Astrocyte of the hippocampus (primary cell): ENCODE measurements around the gene IFT80.

Experiments
- DNase-seq: peaks from one replicate; pipeline ENCODE4 v3.0.0; 2011; ENCODE audit warnings: low read depth, low spot score

The IFT80 gene

DNA sequence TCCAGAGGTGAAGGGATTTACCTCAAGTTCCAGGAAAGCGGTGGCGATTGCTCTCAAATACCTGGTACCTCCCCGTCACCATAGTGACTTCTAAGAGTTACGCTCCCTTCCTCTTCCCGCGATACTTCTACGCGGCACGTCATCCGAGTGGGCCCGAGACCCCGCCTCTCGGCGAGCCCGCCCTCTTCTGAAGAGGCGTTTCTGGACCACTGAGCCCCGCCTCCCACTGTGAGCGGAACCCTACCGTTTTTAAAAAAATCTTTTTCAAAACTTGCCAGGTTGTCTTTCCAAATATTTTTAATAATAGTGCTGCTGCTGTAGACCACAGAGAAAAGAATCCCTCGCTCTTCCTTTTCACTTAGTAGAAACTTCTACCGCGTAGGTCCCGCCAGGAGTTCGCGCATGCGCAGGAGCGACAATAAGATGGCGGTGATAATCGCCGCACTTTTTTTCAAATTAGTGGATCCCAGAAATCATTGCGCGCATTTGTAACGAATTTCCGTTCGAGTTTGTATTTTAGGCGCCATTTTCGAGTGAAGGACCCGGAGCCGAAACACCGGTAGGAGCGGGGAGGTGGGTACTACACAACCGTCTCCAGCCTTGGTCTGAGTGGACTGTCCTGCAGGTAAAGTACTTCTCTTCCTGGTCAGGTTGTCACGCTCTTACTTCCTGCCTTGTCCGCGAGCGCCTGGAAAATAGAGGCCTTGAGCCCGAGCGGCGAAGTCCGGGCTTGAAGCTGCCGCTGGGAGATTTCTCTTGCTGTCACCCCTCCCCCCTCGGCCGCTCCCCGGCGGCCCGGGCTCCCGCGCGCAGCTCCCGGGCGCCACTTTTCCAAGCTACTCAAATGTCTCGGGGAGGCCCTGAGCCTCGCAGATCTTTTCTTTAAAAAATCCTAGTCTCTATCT lies at the start of gene IFT80, which contains the start of gene SMC4:
IFT80 (minus strand) TSS at position 101 of the 905 bp plus-strand sequence. CDS start 14,625 bp downstream, outside the sequence.
SMC4 (plus strand) TSS at position 526 of the 905 bp plus-strand sequence. CDS start 1,177 bp downstream, outside the sequence.
- DNase-seq, result peak; percentile 98

- DNase-seq, result peak; percentile 19
These were observed 48.5 kb upstream of the IFT80 start for GRCh38 chr3:160447544-160447943.

GRCh38 chr3:160446522-160447056 lies 47.6 kb upstream of the IFT80 start:
- no peak for DNase-seq

- DNase-seq, result no peak
These were observed 46.8 kb upstream of the IFT80 start for GRCh38 chr3:160445854-160446253.

DNA sequence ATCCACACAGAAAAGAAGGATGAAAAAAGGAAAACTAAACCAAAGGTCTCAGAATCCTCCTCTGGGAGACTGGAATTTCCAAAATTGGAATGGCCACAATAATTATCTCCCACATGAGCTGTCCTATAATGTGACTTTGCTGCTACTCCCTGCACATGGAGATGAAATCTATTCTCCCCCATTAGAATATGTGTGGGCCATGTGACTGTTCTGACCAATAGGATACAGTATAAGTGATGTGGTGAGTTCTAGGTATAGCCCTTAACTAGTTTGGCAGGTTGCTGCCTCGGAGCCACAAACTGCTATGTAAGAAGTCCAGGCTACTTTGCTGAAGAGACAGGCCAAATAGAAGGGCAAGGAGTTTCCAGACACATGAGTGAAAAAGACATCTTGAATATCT lies 45.4 kb upstream of the IFT80 start:
- no peak for DNase-seq

- DNase-seq, result no peak
These were observed 41.7 kb upstream of the IFT80 start for GRCh38 chr3:160440687-160441086.

DNA sequence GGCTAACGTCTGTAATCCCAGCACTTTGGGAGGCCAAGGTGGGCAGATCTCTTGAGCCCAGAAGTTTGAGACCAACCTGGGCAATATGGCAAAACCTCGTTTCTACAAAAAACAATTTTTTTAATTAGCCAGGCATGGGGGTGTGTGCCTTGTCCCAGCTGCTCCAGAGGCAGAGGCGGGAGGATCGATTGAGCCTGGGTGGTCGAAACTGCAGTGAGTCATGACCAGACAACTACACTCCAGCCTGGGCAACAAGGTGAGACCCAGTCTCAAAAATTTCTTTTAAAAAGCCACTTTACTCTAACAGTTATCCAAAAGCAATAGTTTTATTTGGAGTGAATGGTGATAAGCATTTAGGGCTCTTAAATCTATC lies 38.0 kb upstream of the IFT80 start:
- no peak for DNase-seq

GRCh38 chr3:160435747-160436146 lies 36.7 kb upstream of the IFT80 start:
- no peak for DNase-seq

- no peak for DNase-seq
These were observed 36.1 kb upstream of the IFT80 start for GRCh38 chr3:160435095-160435494.

GRCh38 chr3:160434071-160434470 lies 35.0 kb upstream of the IFT80 start:
- peak; percentile 72 for DNase-seq

DNA sequence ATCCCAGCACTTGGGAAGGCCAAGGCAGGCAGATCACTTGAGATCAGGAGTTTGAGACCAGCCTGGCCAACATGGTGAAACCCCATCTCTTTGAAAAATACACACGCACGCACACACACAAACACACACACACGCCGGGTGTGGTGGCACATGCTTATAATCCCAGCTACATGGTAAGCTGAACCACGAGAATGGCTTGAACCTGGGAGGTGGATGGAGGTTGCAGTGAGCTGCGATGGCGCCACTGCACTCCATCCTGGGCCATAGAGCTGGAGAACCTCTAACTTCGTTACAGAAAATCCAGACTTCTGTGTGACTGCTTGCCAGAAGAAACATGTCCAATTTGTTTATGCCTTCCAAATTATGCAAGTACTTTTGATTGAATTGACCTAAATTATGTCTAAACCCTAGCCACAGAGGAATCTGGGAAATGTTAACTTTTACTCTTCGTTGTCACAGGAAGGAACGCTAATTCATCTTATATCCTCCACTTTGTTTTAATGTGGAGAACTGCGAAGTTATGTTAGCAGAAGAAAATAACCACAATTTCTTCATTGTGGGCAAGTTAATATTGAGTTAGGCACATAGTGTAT lies 28.9 kb upstream of the IFT80 start:
- DNase-seq, result no peak

GRCh38 chr3:160417311-160417710 lies 18.3 kb upstream of the IFT80 start:
- no peak for DNase-seq

DNA sequence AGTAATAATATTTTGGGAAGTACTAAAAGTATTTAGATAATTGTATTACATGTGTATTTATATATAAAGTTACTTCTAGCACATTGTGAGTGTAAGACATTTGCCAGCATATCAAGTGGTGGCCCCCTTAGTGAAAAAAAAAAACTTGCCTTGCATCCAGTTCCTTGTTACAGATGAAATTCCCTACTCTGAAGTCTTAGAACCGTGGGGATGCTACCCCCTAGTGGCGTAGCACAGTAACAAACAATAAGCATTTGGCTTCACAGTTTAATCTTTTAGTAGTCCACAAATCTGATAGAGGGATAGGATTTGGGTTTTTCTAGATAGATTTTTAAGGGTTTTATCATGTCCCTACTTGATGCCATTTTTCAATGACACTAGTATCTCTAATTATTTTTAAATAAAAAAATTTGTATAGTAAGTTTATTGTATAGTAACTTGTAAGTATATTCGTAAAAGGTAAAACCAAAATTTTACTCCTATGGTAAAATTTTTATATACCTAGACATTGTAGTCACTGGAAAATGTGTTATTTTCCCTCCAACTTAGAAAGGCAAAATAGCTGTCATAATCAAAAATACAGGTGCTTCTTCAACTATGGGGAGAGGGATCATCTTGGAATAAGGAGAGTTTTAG lies 14.7 kb upstream of the IFT80 start:
- DNase-seq, result peak; percentile 85

- no peak for DNase-seq
These were observed 13.5 kb upstream of the IFT80 start for GRCh38 chr3:160412477-160412876.

GRCh38 chr3:160409812-160410610 lies 11.0 kb upstream of the IFT80 start:
- DNase-seq, result no peak

- peak; percentile 59 for DNase-seq
These were observed 4.9 kb upstream of the IFT80 start for GRCh38 chr3:160403796-160404470.

DNA sequence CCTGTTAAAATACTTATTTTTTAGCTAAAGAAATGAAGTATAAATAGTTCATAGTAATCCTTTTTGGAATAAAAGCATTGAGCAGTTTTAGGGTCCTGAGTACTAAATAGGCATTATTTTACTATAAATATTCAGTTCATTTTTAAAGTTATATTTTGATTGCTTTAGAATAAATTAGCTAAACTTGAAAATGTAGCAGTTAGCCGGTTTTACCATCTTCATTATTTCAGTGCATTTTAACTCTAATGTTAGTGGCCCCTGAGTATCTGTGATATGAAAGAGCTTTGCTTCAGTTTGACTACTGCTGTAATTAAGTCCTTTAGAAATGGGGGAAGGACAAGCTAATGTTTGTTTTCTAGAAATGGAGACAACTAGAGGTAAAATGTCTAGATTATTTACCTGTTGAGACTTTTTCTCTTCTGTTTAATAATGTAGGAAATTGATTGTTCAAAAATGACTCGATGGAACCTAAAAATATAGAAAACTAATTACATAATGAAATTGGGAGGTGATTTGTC lies 4.1 kb upstream of the IFT80 start:
- peak; percentile 51 for DNase-seq

DNA sequence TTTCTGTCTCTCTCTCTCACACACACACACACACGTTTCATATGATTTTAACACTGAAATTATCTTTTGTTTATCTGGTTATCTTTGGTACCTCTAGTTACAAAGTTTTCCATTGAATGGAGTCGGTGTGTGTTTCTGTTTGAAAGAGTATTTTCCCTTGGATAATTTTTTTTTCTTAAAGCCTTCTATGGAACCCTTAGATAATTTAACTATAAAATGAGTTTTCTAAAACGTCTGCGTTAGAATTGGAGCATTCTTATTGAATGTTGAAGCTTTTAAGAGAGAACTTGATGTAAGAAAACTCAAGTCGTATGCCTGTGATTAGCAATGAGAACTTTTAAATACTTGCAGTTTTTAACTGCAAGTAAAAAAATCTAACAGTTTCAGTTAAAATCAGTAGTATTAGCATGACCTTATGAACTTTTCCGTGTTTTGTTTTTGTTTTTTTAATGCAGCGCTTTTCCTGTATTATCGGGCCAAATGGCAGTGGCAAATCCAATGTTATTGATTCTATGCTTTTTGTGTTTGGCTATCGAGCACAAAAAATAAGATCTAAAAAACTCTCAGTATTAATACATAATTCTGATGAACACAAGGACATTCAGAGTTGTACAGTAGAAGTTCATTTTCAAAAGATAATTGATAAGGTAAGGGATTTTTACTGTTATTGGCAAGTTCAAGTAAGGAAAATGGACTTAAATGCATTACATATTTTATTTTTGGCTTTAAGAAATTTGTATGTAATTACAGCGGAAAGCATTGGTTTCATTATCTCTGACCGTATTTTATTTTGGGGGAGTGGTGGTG lies 3.4 kb upstream of the IFT80 start:
- DNase-seq, result peak; percentile 52

DNA sequence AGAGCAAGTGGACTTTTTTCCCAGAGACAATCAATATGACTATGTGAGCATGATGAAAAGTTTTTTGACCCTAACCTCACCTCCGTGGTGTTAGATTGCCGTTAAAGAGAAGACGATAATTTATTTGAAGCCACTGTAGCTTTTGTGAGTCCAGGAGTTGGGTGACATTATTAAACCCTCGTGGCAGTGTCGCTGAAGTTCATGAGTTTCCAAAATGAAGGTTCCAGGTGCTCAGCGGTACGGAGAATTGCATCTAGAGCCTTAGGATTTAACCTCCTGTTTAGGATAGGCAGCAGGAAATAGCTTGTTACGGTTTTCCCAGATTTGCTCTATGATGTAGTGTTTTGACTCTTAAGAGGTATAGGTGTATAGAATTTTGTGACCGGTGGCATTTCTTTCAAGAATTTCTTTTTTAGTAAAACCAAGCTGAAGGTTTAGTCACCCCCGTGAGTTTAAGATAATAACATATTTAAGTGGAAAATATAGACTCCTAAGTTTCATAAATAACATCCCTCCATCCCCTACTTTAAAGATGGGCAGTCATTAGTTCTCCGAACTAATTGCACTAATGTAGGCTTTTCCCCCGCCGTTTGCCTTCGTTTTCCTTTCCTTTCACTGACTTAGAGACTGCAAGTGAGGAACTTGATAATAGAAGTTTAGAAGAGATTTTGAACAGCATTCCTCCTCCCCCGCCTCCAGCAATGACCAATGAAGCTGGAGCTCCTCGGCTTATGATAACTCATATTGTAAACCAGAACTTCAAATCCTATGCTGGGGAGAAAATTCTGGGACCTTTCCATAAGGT lies 2.5 kb upstream of the IFT80 start:
- peak; percentile 77 for DNase-seq
